Activated gamma-delta T cell treated with Interleukin-2 at 50 U/mL for 16 hours (primary cell): Measurements from ENCODE around the gene BTBD2.
A peak's percentile ranks its signal among the peaks of the same experiment; 100 is the strongest.

Experiments
- DNase-seq: peaks from one replicate; pipeline ENCODE4 v3.0.0-alpha.2; 2020

BTBD2 gene

DNA sequence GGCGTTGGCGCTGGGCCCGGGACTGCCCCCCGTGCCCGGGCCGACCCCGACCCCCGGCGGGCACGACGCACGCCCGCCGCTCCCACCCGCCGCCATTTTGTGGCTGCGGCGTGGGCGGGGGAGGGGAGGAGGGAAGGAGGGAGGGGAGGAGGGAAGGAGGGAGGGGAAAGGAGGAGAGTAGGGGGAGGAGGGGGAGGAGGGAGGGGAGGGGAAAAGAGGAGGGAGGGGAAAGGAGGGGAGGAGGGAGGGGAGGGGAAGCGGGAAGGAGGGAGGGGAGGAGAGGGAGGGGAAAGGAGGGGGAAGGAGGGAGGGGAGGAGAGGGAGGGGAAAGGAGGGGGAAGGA is at the start of gene BTBD2:
TSS of gene BTBD2 (minus strand) at position 107 of the 343 bp plus-strand sequence. CDS start at position 96, 11 bp downstream.
- DNase-seq: no peak

DNA sequence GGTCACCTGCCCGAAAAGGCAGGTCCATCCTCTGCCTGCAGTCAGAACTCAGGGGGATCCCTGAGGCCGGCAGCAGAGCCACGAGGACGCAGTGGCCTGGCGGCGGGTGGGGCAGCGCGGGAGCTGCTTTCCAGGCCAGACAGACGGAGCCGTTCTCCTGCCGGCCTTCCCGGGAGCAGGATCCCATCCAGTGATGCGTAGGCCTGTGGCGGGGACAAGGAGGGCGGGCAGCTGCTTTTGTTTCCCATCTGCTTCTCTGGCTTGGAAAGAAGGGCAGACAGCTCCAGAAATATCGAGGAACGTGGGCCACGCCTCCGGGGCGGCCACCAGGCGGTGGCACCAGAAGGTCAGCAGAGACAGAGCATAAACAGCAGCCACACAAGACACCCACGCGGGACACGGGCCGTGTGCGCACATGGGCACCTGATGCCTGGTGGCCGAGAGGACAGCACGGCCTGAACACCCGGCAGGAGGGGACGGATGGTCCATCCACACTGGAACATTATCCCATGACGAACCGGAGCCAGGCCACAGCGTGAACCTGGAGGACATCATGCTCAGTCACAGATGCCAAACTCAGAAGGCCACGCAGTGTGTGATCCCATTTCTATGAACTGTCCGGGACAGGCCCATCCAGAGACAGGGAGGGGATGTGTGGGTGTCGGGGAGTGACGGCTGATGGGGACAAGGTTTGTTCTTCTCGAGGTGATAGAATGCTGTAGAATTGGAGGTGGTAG is 49.4 kb upstream of the BTBD2 start:
- no peak for DNase-seq

- DNase-seq: no peak
Measured at GRCh38 chr19:2064395-2064787, 48.9 kb upstream of the BTBD2 start.

- DNase-seq: no peak
Measured at GRCh38 chr19:2063824-2064223, 48.3 kb upstream of the BTBD2 start.

GRCh38 chr19:2062770-2063169 is 47.3 kb upstream of the BTBD2 start:
- no peak for DNase-seq

GRCh38 chr19:2062389-2062729 is 46.8 kb upstream of the BTBD2 start:
- no peak for DNase-seq

GRCh38 chr19:2061495-2062388 is 46.2 kb upstream of the BTBD2 start:
- DNase-seq: peak; percentile 100

- no peak for DNase-seq
Measured at GRCh38 chr19:2060884-2061494, 45.5 kb upstream of the BTBD2 start.

DNA sequence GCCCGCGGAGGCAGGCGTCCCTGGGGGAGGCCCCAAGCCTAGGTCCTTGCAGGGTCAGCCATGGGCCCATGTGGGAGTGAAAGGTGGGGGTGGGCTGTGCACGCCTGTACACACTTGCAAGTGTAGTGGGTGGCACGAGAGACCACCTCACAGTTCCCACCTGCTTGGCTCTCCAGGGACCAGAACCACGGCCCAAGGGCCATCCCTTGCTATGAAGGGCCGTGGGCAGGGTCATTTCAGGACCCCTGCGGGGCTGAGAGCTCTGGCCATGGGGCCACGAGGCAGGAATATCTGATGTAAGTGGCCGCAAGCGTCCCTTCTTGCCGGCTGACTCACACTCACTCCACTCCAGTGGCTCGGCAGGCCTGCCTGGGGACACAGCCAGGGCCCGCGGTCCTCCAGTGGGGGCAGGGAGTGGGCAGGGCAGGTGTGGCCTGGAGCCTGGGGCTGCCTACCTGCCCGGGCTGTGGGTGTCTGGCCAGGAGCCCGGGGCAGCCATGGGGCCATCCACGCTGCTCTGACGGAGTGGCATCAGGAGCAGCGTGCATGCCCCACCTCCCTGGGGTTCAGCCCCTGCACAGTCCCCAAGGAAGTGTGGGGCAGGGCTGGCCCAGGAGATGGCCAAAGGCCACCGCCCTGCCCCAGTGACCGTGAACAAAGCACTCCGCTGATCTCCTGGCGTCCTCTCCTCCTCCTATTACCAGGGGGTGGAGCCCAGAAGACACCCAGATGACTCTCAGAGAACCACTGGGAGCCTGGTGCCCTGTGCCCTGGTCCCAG is 44.1 kb upstream of the BTBD2 start:
- no peak for DNase-seq

DNA sequence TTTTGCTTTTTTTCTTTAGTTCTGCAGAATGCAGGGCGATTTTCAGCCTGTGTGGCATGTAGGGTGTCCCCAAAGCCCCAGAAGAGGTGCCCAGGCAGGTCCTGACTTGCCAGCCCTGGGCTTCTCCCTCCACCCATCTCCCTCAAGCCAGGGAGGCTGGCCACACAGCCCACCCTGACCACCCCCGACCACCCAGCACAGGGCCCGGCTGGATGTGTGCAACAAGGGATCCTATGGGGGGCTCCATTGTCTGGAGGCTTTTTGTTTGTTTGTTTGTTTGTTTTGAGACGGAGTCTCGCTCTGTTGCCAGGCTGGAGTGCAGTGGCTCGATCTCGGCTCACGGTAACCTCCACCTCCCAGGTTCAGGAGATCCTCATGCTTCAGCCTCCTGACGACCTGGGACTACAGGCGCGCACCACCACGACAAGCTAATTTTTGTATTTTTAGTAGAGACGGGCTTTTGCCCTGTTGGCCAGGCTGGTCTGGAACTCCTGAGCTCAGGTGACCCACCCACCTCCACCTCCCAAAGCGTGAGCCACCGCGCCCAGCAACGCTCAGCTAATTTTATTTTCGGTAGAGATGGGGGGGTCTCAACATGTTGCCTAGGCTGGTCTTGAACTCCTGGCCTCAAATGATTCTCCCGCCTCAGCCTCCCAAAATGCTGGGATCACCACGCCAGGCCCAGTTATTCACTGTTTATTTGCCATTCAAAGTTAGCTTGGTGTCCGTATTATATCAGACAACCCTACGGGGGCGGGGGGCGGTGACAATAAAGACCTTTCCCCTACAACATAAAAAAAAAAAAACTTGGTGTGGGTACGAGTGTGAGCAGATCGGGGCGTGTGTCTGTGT is 43.3 kb upstream of the BTBD2 start:
- no peak for DNase-seq

DNA sequence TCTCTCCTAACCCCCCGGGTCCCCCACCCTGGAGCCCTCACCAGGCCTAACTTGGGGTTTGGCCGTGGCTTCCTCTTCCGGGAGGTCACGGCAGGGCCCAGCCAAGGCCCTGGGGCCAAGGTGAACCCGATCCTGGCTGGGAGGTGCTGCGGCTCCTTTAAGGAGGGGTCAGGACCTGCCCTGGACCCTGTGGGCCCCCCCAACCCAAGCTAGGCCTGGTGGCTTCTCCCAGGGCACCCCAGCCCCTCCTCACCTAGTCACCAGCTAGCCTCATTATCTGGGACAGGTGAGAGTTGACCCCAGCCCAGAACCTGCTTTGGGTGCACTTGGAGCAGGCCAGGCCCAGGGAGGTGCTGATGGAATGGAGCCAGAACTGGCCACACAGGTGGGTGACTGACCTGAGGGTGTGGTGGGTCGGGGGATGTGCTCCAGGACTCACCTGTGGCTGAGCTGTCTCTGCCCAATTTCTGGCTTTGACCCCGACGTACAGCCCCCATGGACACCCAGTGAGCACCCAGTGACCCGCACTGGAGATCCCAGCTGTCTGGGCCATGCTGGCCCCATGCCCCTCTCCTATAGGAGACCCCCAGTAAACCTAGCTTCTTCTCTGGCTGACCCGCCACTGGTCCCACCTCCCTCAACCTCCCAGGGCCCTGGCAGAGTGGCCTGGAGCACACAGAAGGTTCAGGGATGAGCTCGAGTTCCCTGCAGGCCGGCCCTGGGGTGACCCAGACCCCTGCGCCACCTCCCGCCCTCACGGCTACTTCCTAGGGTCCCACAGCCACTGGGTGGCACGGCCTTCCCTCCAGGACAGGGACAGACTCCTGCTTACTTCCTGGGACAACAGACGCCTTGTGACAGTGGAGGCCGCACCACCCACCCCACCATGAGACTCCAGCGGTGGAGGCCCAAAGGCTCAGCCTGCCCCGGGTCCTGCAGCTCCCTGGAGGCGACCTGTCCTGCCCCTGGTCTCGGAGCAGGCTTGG is 42.3 kb upstream of the BTBD2 start:
- no peak for DNase-seq

- DNase-seq: no peak
Measured at GRCh38 chr19:2056837-2057192, 41.3 kb upstream of the BTBD2 start.

GRCh38 chr19:2055931-2056836 is 40.7 kb upstream of the BTBD2 start:
- no peak for DNase-seq

- DNase-seq: no peak
Measured at GRCh38 chr19:2054763-2055162, 39.2 kb upstream of the BTBD2 start.

DNA sequence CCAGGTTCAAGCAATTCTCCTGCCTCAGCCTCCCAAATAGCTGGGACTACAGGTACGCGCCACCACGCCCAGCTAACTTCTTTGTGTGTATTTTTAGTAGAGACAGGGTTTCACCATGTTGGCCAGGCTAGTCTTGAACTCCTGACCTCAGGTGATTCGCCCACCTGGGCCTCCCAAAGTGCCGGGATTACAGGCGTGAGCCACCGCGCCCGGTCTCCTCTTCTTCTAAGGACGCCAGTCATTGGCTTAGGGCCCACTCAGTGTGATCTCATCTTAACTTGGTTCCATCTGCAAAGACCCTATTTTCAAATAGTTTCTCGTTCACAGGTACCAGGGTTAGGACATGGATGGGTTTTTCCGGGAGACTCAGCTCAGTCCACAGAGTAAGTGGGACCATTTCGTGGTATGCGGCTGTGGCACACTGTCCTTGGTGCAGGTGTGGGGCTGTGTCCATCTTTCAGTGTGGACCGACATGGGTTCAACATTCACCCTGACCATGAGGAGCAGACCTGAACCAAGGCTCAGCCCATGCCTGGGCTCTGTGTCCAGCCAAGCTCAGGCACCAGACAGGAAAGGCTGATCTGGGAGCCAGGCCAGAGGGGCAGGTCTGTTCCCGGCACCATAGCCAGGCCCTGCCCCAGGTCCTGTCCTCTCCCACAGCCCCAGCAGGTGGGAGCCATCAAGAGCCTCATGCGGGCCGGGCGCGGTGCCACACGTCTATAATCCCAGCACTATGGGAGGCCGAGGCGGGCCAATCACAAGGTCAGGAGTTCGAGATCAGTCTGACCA is 38.3 kb upstream of the BTBD2 start:
- no peak for DNase-seq

- DNase-seq: peak; percentile 51
Measured at GRCh38 chr19:2051773-2052704, 36.5 kb upstream of the BTBD2 start.

- DNase-seq: peak; percentile 96
Measured at GRCh38 chr19:2050991-2051772, 35.7 kb upstream of the BTBD2 start, which contains the start of gene MKNK2. TSS of gene MKNK2 (minus strand) at chr19:2051244. CDS start at chr19:2050851, 393 bp downstream.
